ENCODE results near the gene ACAT2.

GRCh38 chr6:159778131-159778530 lies 16.3 kb downstream of the ACAT2 start:
- no peak for TF ChIP-seq CTCF (IDR thresholded peaks at IDR 0.05)
- TF ChIP-seq POLR2A (IDR thresholded peaks at IDR 0.05) = no peak

Measured in testis (tissue), 2 donors.